Gastrocnemius medialis (tissue), 4 donors: Measurements from ENCODE around the gene AHI1. TPM values are rescaled to one million over a fixed set of nuclear protein-coding genes. Genes with fewer than 3 reads are reported as not detected.

Experiments used
- ATAC-seq, 2 donors: fragments of 150-250 bp; one replicate each; pipeline ENCODE4 v1.9.1; 2016
- DNase-seq, 2 donors: peaks; one replicate each; pipeline ENCODE4 v3.0.0-alpha.2; 2019
- H3K27ac ChIP-seq, 4 donors: fragments of 200-600 bp; sonication (generic); 1 replicate in 1 of 4; 2 replicates in 3 of 4; pipeline ENCODE4 v1.5.1; 2016 to 2018; ENCODE audit warnings: mild to moderate bottlenecking in 2 of 4, moderate library complexity in 1 of 4
- H3K27me3 ChIP-seq, 3 donors: fragments of 200-600 bp; sonication (generic) in 2 of 3; 1 replicate in 1 of 3; 2 replicates in 2 of 3; pipeline versions ENCODE4 v1.5.1 to v1.6.0; 2016 to 2019; ENCODE audit warnings: mild to moderate bottlenecking in 1 of 3, moderate library complexity in 1 of 3
- H3K36me3 ChIP-seq, 2 donors: fragments of 200-600 bp; sonication (generic) in 1 of 2; one replicate each; pipeline ENCODE4 v1.5.1; 2017 to 2018
- H3K4me1 ChIP-seq, 2 donors: fragments of 200-600 bp; sonication (generic) in 1 of 2; one replicate each; pipeline ENCODE4 v1.5.1; 2016 to 2017; ENCODE audit warnings: mild to moderate bottlenecking in 2 of 2
- H3K4me3 ChIP-seq, 4 donors: fragments of 200-600 bp; sonication (generic) in 3 of 4; 1 replicate in 1 of 4; 2 replicates in 3 of 4; pipeline ENCODE4 v1.5.1; 2016 to 2019; ENCODE audit warnings: mild to moderate bottlenecking in 2 of 4
- H3K9me3 ChIP-seq, 3 donors: fragments of 200-600 bp; sonication (generic) in 2 of 3; 1 replicate in 1 of 3; 2 replicates in 2 of 3; pipeline ENCODE4 v1.5.1; 2016 to 2019
- CTCF ChIP-seq, 5 experiments: fragments of 450-650 bp in 3 of 5; fragments of 200-600 bp in 2 of 5; sonication (generic) in 2 of 5; IDR thresholded peaks in 4 of 5; conservative IDR thresholded peaks in 1 of 5; 1 replicate in 4 of 5; 2 replicates in 1 of 5; pipeline ENCODE4 v1.5.1; 2016 to 2019; ENCODE audit warnings: antibody characterized with exemption in 5 of 5, mild to moderate bottlenecking in 3 of 5, moderate library complexity in 3 of 5
- POLR2A ChIP-seq, 2 donors: fragments of 450-650 bp; IDR thresholded peaks; one replicate each; pipeline ENCODE4 v1.6.1; 2017; ENCODE audit warnings: antibody characterized with exemption in 2 of 2, mild to moderate bottlenecking in 2 of 2, moderate library complexity in 2 of 2
- in situ Hi-C, 4 donors: fragments of 200-750 bp; cut with MboI; loops; one replicate each; pipeline versions ENCODE4 v1.15.0 to v1.8.0; 2017; ENCODE audit warnings: low sequenced_read_pairs in 4 of 4
- intact Hi-C: fragments of 100-400 bp; cut with DNase I; formaldehyde crosslinking; loops from one replicate; pipeline ENCODE4 v1.15.1; 2023; ENCODE audit warnings: low total_unique reads
- total RNA-seq, 4 donors: library from RNA; depleted of rRNA; stranded (reverse); fragments of >200 nt; gene quantifications; one replicate each; pipeline versions ENCODE4 v1.1.0 to v1.2.3, GENCODE V29; 2016

The AHI1 gene
- total RNA-seq, 4 donors from 2014 or later = 3.5 to 16.8 (median 8.2) TPM

DNA sequence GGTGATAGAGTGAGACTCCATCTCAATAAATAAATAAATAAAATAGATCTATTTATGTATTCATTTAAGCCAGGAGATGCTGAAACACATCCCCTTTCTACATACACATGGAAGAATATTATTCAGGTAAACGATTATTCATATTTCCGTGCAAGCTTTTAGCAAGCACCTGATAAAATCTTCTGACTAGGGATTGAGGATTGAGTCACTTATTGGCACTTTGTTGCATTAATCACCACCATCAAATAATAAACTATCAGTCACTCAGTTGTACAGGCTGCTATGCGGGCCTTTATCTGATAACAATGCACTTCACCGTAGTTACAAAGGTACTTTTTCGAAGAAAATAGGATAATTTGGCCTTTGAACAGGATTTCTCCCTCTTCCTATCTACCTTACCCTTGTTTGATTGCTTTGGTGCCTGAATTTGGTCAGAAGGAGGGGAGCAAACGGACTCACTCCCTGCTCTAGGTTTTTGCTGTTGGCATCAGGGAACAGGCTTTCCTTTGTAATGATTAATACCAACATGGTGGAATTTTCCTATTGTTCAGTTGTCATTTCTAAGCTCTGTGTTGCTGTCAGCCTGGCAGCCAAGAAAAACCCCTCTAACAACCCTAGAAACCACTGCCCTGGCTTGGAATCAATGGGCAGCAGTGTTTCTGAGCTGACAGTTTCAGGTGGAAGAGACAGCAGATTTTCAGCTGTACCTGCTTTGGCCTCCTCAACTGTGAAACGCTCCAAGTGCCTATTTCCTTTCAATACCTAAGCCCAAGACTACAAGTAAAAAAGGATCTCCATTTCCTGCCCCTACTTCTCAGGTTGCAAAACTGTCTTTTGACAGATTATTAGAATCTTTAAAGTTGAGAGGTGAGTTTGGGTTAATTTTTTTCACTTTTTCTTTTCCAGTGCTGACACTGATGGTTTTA is 253.4 kb downstream of the AHI1 start:
- no peak for DNase-seq
- intact Hi-C loops = no loop called here

GRCh38 chr6:135240711-135241110 is 256.8 kb downstream of the AHI1 start:
- no peaks in the 10 kb centered on the region for H3K36me3 ChIP-seq
- in situ Hi-C loops = no loop called here
- H3K27me3 ChIP-seq = no peaks in the 10 kb centered on the region
- no peaks in the 10 kb centered on the region for H3K4me1 ChIP-seq
- DNase-seq (no peak), ATAC-seq (no peak)
- TF ChIP-seq CTCF (IDR thresholded peaks at IDR 0.05 in 4 of 5, conservative IDR thresholded peaks at IDR 0.05 in 1 of 5) (no peak), POLR2A (IDR thresholded peaks at IDR 0.05) (no peak)
- no peak overlapping the region for H3K27ac ChIP-seq
- H3K9me3 ChIP-seq = no peaks in the 10 kb centered on the region
- no peak overlapping the region for H3K4me3 ChIP-seq
- intact Hi-C loops = no loop called here

More for the DNA sequence above, 253.4 kb downstream of the AHI1 start:
- no peak overlapping the region for H3K4me3 ChIP-seq
- no peaks in the 10 kb centered on the region for H3K9me3 ChIP-seq
- no peak overlapping the region for H3K27ac ChIP-seq
- ATAC-seq = no peak
- no peaks in the 10 kb centered on the region for H3K36me3 ChIP-seq
- in situ Hi-C loops = no loop called here
- TF ChIP-seq CTCF (IDR thresholded peaks at IDR 0.05 in 4 of 5, conservative IDR thresholded peaks at IDR 0.05 in 1 of 5) (no peak), POLR2A (IDR thresholded peaks at IDR 0.05) (no peak)
- H3K4me1 ChIP-seq = no peaks in the 10 kb centered on the region
- H3K27me3 ChIP-seq = no peaks in the 10 kb centered on the region

GRCh38 chr6:135236732-135237131 is 260.8 kb downstream of the AHI1 start:
- in situ Hi-C loops = no loop called here
- H3K27me3 ChIP-seq = no peaks in the 10 kb centered on the region
- no peaks in the 10 kb centered on the region for H3K9me3 ChIP-seq
- H3K27ac ChIP-seq = no peak overlapping the region
- H3K4me1 ChIP-seq = no peaks in the 10 kb centered on the region
- H3K36me3 ChIP-seq = no peaks in the 10 kb centered on the region
- DNase-seq (no peak), ATAC-seq (no peak)
- no peak overlapping the region for H3K4me3 ChIP-seq
- intact Hi-C loops = no loop called here
- TF ChIP-seq POLR2A (IDR thresholded peaks at IDR 0.05) (no peak), CTCF (IDR thresholded peaks at IDR 0.05 in 4 of 5, conservative IDR thresholded peaks at IDR 0.05 in 1 of 5) (no peak)

GRCh38 chr6:135236319-135236718 is 261.2 kb downstream of the AHI1 start:
- H3K27me3 ChIP-seq = no peaks in the 10 kb centered on the region
- in situ Hi-C loops = no loop called here
- ATAC-seq = no peak
- H3K9me3 ChIP-seq = no peaks in the 10 kb centered on the region
- DNase-seq = no peak
- no peaks in the 10 kb centered on the region for H3K36me3 ChIP-seq
- intact Hi-C loops = no loop called here
- H3K4me1 ChIP-seq = no peaks in the 10 kb centered on the region
- H3K4me3 ChIP-seq = no peak overlapping the region
- H3K27ac ChIP-seq = no peak overlapping the region
- TF ChIP-seq POLR2A (IDR thresholded peaks at IDR 0.05) (no peak), CTCF (IDR thresholded peaks at IDR 0.05 in 4 of 5, conservative IDR thresholded peaks at IDR 0.05 in 1 of 5) (no peak)
